GM23248 (cell line): ENCODE data around the gene RAB11A.

Experiments used
- EZH2 ChIP-seq: fragments of 200-600 bp; sonication (generic); IDR thresholded peaks from 2 replicates; pipeline ENCODE4 v1.6.1; 2018; ENCODE audit warnings: antibody characterized with exemption, mild to moderate bottlenecking; ENCODE audit not compliant: insufficient read depth, poor library complexity, severe bottlenecking
- EZH2phosphoT487 ChIP-seq: fragments of 200-600 bp; sonication (generic); IDR thresholded peaks from 2 replicates; pipeline ENCODE4 v1.6.1; 2018; ENCODE audit warnings: antibody characterized with exemption, moderate library complexity, mild to moderate bottlenecking, low read depth; ENCODE audit not compliant: insufficient read depth

DNA sequence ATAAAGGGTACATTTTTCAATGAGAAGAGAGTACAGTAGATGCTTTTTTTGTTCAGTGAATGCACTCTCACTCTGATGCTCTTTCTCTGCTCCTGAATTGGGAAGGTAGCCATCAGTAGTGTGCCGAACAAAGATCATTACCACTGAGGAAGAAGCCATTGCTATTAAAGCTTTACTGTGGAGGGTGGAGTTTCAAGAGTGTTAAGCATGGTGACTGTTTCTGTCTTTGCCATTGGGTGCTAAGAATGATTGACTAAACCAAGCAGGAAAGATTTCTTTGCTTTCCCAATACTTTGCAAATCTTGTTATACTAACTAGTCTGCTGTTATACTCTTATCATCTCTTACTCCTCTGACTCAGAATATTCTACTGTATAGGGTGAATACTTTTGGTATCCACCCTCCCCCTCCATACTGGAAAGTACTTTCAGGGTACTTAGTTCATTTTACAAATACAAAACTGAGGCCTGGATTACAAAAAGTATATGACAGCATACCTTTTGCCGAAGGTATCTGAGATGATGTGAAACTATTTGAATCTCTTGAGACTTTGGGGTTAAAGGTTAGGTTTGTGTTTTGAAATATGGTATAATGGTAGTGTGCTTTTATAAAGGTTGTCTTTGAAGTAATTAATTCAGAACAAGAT is 1.7 kb downstream of the RAB11A start:
- no peak for TF ChIP-seq EZH2
- TF ChIP-seq EZH2phosphoT487 = no peak
